Right cardiac atrium (tissue), 5 donors: ENCODE measurements around the gene NDUFA8. TPM values are rescaled to one million over a fixed set of nuclear protein-coding genes. Genes with fewer than 3 reads are reported as not detected.
"Not testable (repeated sequence)": the region's sequence is repeated elsewhere in the genome, so short reads cannot be mapped to it uniquely, and the experiment has no call there.

ENCODE experiments used
- ATAC-seq, 2 donors: fragments of 200-7000 bp; cut with Tn5 transposase; one replicate each; pipeline versions ENCODE4 v1.8.0 to v1.9.1; 2020; ENCODE audit warnings: moderate library complexity in 2 of 2, mild to moderate bottlenecking in 1 of 2
- DNase-seq, 3 donors: peaks; one replicate each; pipeline ENCODE4 v3.0.0-alpha.2; 2020
- H3K27ac ChIP-seq: one replicate; pipeline ENCODE4 v1.5.1; 2013; ENCODE audit warnings: mild to moderate bottlenecking, low read length, control low read depth, moderate library complexity
- H3K27me3 ChIP-seq: one replicate; pipeline ENCODE4 v1.6.1; 2013; ENCODE audit not compliant: control insufficient read depth, insufficient read depth
- H3K4me1 ChIP-seq: one replicate; pipeline ENCODE4 v1.6.1; 2013; ENCODE audit warnings: low read length; ENCODE audit not compliant: control insufficient read depth, insufficient read depth
- H3K4me3 ChIP-seq: one replicate; pipeline ENCODE4 v1.5.1; 2013; ENCODE audit warnings: low read length, control low read depth
- H3K9me3 ChIP-seq: one replicate; pipeline ENCODE4 v1.6.1; 2013; ENCODE audit warnings: low read length; ENCODE audit not compliant: control insufficient read depth
- WGBS: extraction: QIAGEN DNeasy Blood & Tissue Kit; methylation state at CpG from one replicate; pipeline ENCODE4 v1.1.7; 2013; 5-methylcytosine and 5-hydroxymethylcytosine counted together
- intact Hi-C, 4 donors: fragments of 100-400 bp; cut with DNase I; formaldehyde crosslinking; loops; one replicate each; pipeline versions ENCODE4 v1.11.0 to v1.14.0; 2022 to 2023
- polyA plus RNA-seq: library from polyadenylated mRNA; stranded (reverse); fragments of 200-250 nt; gene quantifications from one replicate; pipeline ENCODE4 v1.2.3, GENCODE V29; 2013
- total RNA-seq, 4 donors: library from RNA; stranded (reverse); fragmentation: NEBNext Ultra II Directional; extraction: Animal tissue kit (Norgen Biotek cat#: 25700); gene quantifications; one replicate each; pipeline ENCODE4 v1.2.1, GENCODE V29; 2021
- donor health status: healthy with polysubstance abuse.
- donor health status: DM: no; HTN: yes; CAD: no.
- donor health status: DM: no; HTN: no; CAD: no.
- donor health status: DM: no; HTN: yes; CAD: no; lungs with severe emphysema.
- donor health status: DM: yes; HTN: yes; CAD: no.

NDUFA8 gene
- total and polyA plus RNA-seq, 5 donors: 210 to 683 (median 265) TPM

DNA sequence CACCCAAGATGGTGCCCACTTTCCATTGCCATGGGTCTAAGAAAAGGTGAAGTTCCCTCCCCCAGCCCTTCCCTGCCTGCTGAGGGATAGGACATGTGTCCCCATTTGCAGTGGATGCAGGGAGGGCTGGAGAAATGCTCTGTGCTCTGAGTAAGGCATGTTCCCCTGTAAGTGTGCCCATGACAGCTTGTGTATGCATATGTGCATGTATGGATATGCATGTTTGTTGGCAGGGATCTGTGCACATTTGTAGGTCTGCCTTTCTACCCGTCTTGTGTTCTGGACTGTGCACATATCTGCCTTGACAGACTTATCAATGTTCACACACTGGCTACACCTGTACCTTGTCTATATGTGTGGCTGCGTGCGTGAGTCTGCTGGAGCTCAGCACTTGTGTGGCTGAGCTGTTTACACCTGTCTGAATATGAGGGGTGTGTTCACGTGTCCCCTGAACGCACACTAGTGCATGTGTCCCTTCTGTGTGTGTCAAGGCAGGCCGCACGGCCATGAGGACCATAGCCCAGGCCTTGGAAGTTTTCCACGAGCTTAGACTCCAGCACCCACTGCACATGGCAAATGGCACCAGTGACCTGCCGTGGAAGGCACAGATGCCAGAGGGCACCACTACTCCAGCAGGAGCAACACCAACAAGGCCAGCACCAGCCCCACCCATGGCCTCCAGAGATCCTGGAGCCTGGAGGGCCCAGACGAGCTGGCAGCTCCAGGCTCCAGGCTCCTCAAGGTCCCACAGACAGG is 39.1 kb downstream of the NDUFA8 start:
- H3K27me3 ChIP-seq: no peaks in the 10 kb centered on the region
- no peaks in the 10 kb centered on the region for H3K9me3 ChIP-seq
- no peak overlapping the region for H3K4me3 ChIP-seq
- ATAC-seq (no peak), DNase-seq (no peak)
- 82% methylated on average over 10 of the region's 10 CpGs for WGBS
- intact Hi-C loops: loop anchor here in 3 of 4 donors (5.0 to 10.0 kb wide), 3 partner anchors 332 to 684 kb away; partner anchors contain the start of gene OR1K1 (in 1 of the 3)
- no peaks in the 10 kb centered on the region for H3K4me1 ChIP-seq
- no peak overlapping the region for H3K27ac ChIP-seq

GRCh38 chr9:122119721-122120120 is 39.9 kb downstream of the NDUFA8 start:
- no peak for ATAC-seq
- Histone ChIP-seq H3K27me3 (no peaks in the 10 kb centered on the region), H3K4me3 (no peak overlapping the region), H3K27ac (no peak overlapping the region), H3K9me3 (no peaks in the 10 kb centered on the region), H3K4me1 (no peaks in the 10 kb centered on the region)
- intact Hi-C loops: loop anchor here in 3 of 4 donors (5.0 to 10.0 kb wide), 3 partner anchors 333 to 685 kb away; partner anchors contain the start of gene OR1K1 (in 1 of the 3)
- 91% methylated on average over 5 of the region's 5 CpGs for WGBS
- DNase-seq: no peak

DNA sequence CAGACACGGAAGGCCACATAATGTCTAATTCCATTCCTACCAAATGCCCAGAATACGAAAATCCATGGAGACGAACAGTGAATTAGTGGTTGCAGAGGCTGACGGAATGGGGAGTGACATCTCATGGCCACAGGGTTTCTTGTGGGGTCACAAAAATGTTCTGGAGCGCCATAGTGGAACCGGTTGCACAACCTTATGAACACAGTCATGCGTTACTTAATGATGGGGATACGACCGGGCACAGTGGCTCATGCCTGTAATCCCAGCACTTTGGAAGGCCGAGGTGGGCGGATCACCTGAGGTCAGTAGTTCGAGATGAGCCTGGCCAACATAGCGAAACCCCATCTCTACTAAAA is 40.4 kb downstream of the NDUFA8 start:
- intact Hi-C loops: no loop called here

DNA sequence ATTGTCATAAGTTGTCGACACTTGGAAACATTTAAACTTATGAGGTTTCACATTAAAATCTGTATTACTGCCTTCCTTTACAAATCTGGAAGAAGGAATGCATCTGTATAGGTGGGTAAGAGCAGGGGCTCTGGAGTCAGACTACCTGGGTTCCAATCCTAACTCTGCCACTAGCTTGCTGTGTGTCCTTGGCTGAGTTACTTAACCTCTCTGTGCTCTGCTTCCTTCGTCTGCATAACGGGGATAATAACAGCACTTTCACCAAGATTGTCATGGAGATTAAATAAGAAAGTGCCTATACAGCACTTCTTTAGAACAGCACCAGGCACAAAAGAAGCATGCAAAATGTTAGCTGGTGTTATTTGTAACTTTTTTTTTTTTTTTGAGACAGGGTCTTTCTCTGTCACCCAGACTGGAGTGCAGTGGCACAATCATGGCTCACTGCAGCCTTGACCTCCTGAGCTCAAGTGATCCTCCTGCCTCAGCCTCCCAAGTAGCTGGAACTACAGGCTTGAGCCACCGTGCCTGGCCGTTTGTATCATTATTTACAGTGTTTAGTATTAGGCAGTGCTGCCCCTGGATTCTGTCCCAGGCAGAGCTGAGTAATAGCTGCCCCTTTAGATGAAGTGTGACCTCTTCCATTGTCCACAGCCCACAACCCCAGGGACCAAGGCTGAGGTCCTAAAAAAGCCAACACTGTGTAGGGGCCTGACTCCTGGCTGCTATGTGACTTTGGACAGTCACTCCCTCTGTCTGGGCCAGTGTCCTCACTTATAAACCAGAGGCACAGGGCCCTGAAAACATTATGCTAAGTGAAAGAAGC is 41.0 kb downstream of the NDUFA8 start:
- Histone ChIP-seq H3K4me1 (no peaks in the 10 kb centered on the region), H3K9me3 (no peaks in the 10 kb centered on the region), H3K27ac (no peak overlapping the region), H3K27me3 (no peaks in the 10 kb centered on the region), H3K4me3 (no peak overlapping the region)
- ATAC-seq (no peak), DNase-seq (no peak)
- 75% methylated on average over 5 of the region's 5 CpGs for WGBS
- intact Hi-C loops: no loop called here

More for the DNA sequence above, 40.4 kb downstream of the NDUFA8 start:
- no peak overlapping the region for H3K27ac ChIP-seq
- no peaks in the 10 kb centered on the region for H3K4me1 ChIP-seq
- 91% methylated on average over 13 of the region's 13 CpGs for WGBS
- ATAC-seq: no peak
- no peak overlapping the region for H3K4me3 ChIP-seq
- H3K9me3 ChIP-seq: no peaks in the 10 kb centered on the region
- H3K27me3 ChIP-seq: no peaks in the 10 kb centered on the region
- DNase-seq: no peak

- H3K27me3 ChIP-seq, H3K27ac ChIP-seq, DNase-seq, ATAC-seq, H3K4me3 ChIP-seq, H3K4me1 ChIP-seq, H3K9me3 ChIP-seq, intact Hi-C loops: not testable (repeated sequence)
- WGBS: 78% methylated on average over 9 of the region's 9 CpGs
Measured at GRCh38 chr9:122117241-122117640, 42.3 kb downstream of the NDUFA8 start.

DNA sequence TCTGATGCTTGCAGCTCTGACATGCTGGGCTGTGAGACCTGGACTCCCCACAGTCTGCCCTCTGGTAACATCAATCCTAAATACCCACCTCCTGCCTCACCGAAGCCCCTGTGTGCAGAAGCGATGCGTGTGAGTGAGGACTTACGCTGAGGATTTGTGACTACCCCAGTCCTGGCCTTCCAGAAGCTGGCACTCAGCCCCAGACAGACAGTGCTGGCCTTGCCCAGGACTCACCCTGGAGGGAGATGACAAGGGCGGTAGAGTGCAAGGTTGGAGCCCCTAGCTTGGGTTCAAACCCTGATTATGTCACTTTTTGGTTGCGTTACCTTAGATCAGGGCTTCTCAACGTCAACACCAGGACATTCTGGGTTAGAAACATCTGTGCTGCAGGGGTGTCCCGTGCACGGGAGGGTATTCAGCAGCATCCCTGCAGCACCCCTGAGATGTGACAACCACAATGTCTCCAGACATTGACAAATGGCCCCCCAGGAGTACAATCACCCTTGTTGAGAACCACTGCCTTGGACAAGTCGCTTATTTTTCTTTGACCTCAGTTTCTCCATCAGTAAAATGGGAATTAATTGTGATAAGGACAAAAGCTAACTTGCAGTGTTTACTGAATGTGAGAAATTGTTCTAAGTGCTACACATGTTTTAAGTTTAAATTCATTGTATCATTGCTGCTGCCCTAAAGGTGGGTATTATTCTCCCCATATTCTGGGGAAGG is 43.0 kb downstream of the NDUFA8 start:
- Histone ChIP-seq H3K27me3 (no peaks in the 10 kb centered on the region), H3K9me3 (no peaks in the 10 kb centered on the region), H3K27ac (no peak overlapping the region), H3K4me3 (no peak overlapping the region), H3K4me1 (no peaks in the 10 kb centered on the region)
- intact Hi-C loops: no loop called here
- DNase-seq: no peak
- no peak for ATAC-seq
- WGBS: 90% methylated on average over 10 of the region's 10 CpGs

DNA sequence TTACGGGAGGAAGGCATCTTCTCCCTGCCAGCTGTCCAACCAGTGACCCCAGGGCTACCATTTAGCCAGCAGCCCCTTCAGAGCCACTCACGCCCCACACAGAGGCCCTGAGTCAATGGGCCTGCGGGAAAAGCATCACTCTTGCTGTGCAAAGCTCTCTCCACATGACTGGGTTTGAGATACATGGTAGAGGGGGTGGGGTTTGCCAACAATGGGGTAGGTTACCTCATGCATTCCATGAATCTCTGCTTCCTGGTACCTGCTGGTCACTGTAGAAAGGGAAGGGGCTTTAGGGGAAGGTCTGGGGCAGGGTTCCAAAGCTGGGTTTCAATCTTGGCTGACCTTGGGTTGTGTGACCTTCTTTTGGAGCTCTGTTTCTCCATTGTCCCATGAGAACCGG is 43.5 kb downstream of the NDUFA8 start:
- H3K4me1 ChIP-seq: no peaks in the 10 kb centered on the region
- no peak overlapping the region for H3K27ac ChIP-seq
- ATAC-seq: no peak
- 71% methylated on average over 4 of the region's 4 CpGs for WGBS
- DNase-seq: no peak
- H3K4me3 ChIP-seq: no peak overlapping the region
- no peaks in the 10 kb centered on the region for H3K27me3 ChIP-seq
- H3K9me3 ChIP-seq: no peaks in the 10 kb centered on the region
- intact Hi-C loops: no loop called here

DNA sequence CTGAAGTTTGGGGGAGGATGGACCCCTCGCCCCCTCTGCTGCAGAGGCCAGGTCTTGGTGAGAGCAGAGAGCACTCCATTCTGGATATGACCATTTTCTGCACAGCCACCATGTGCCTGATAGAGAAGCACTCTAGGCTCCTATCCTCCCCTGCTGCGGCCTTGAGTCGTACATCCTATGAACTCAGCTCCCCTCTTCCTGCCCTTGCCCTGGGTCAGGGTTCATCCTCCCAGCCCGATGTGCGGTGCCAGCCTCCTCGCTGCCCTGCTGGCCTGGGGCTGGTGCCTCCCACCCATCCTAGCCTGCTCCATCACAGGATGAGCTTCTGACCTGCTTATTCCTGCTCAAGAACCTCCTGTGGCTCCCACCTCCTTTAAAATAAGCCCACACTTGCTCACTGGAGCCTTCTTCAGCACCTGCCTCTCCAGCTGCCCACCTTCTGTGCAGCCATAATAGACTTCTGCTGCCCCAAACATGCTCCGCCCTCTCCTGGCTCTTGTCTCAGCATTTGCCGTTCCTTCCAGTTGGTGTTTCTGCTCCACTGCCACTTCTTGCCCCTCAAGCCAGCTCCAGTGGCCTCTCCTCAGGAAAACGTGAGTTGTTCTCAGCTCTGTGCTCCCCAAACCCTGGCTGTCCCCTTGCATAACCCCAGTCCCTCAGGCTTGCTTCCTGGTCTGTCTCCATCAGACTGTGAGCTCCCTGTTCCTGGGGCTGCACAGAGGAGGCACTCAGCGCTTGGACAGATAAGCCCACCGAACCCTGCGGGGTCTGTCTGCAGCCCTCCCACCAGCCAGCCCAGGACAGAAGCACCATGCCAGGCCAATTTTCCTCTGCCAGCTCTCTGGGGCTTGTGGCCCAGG is 44.2 kb downstream of the NDUFA8 start:
- no peaks in the 10 kb centered on the region for H3K9me3 ChIP-seq
- DNase-seq (no peak), ATAC-seq (no peak)
- no peak overlapping the region for H3K27ac ChIP-seq
- no peak overlapping the region for H3K4me3 ChIP-seq
- H3K27me3 ChIP-seq: no peaks in the 10 kb centered on the region
- H3K4me1 ChIP-seq: no peaks in the 10 kb centered on the region
- 74% methylated on average over 12 of the region's 12 CpGs for WGBS
- intact Hi-C loops: no loop called here

DNA sequence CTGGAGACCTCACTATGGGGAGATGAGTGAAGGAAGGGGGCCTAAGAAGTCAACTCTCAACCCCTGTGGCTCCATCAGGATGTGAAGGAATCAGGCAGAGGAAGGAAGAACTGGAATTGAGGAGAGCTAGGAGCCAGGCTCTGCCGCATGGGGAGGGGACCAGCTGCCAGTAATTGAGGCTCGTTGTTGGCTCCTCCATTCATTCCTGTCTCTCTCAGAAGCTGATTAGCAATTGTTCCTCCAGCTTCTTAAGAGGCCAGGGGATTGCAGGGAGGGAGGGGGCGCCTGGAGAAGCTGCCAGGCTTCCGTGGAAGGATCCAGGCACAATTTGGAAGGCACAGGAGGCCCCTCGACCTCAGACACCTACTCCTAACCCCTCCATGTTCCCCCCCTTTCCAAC is 46.0 kb downstream of the NDUFA8 start:
- 39% methylated on average over 5 of the region's 5 CpGs for WGBS
- Histone ChIP-seq H3K27me3 (no peaks in the 10 kb centered on the region), H3K4me3 (no peak overlapping the region), H3K27ac (no peak overlapping the region), H3K4me1 (no peaks in the 10 kb centered on the region), H3K9me3 (no peaks in the 10 kb centered on the region)
- intact Hi-C loops: no loop called here
- DNase-seq (no peak), ATAC-seq (no peak)

DNA sequence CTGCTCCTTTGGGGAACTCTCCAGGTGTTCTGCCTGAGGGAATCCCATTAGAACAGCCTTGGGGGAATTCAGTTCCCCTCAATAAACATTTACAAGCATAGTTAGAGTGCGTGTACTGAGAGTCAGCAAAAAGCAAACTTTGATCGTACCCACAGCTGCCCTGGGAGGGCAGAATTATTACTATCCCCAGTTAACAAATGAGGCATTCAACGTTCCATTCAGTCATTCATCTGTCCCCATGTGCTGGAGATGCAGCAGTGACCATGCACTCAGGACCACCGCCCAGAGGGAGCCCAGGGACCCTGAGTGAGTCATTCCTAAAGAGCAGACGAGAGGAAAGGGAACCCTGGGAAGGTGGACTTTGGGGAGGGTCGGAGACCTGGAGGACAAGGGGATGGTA is 47.3 kb downstream of the NDUFA8 start:
- DNase-seq (no peak), ATAC-seq (no peak)
- 93% methylated on average over 6 of the region's 6 CpGs for WGBS
- H3K4me1 ChIP-seq: no peaks in the 10 kb centered on the region
- no peaks in the 10 kb centered on the region for H3K27me3 ChIP-seq
- intact Hi-C loops: no loop called here
- no peak overlapping the region for H3K4me3 ChIP-seq
- no peaks in the 10 kb centered on the region for H3K9me3 ChIP-seq
- H3K27ac ChIP-seq: no peak overlapping the region
